Prostate gland (tissue), 2 donors: ENCODE measurements around the gene PSMD3. TPM values are rescaled to one million over a fixed set of nuclear protein-coding genes. Genes with fewer than 3 reads are reported as not detected.

Experiments
- DNase-seq: peaks from one replicate; pipeline ENCODE4 v3.0.0-alpha.2; 2019; ENCODE audit warnings: low spot score
- H3K27ac ChIP-seq, 2 donors: fragments of 200-600 bp; sonication (generic); 2 replicates each; pipeline ENCODE4 v1.5.1; 2017 to 2019
- H3K27me3 ChIP-seq: fragments of 200-600 bp; sonication (generic); replicated peaks from 2 replicates; pipeline ENCODE4 v1.5.1; 2019; ENCODE audit not compliant: insufficient read depth
- H3K36me3 ChIP-seq, 2 donors: fragments of 200-600 bp; sonication (generic); 1 replicate in 1 of 2; 2 replicates in 1 of 2; pipeline versions ENCODE4 v1.5.1 to v1.8.1; 2017 to 2019
- H3K4me1 ChIP-seq: fragments of 200-600 bp; sonication (generic); replicated peaks from 2 replicates; pipeline ENCODE4 v1.5.1; 2019
- H3K4me3 ChIP-seq, 2 donors: fragments of 200-600 bp; sonication (generic); 2 replicates each; pipeline ENCODE4 v1.5.1; 2017 to 2019
- H3K9me3 ChIP-seq: fragments of 200-600 bp; sonication (generic); 2 replicates; pipeline ENCODE4 v1.5.1; 2017
- CTCF ChIP-seq, 4 experiments: fragments of 200-600 bp in 2 of 4; fragments of 450-650 bp in 2 of 4; sonication (generic) in 2 of 4; IDR thresholded peaks; 1 replicate in 3 of 4; 2 replicates in 1 of 4; pipeline ENCODE4 v1.5.1; 2016 to 2019; ENCODE audit warnings: antibody characterized with exemption in 4 of 4, mild to moderate bottlenecking in 2 of 4, moderate library complexity in 2 of 4
- POLR2A ChIP-seq: fragments of 450-650 bp; IDR thresholded peaks from one replicate; pipeline ENCODE4 v1.6.1; 2016; ENCODE audit warnings: antibody characterized with exemption, mild to moderate bottlenecking
- POLR2AphosphoS5 ChIP-seq: sonication (generic); formaldehyde crosslinking; IDR thresholded peaks from one replicate; pipeline ENCODE4 v1.6.1; 2017; ENCODE audit warnings: antibody characterized with exemption
- WGBS: methylation state at CpG from one replicate; pipeline ENCODE4 v1.1.5; 2018; 5-methylcytosine and 5-hydroxymethylcytosine counted together
- intact Hi-C: fragments of 100-400 bp; cut with DNase I; formaldehyde crosslinking; loops from one replicate; pipeline ENCODE4 v1.14.2; 2022
- total RNA-seq, 2 donors: library from RNA; depleted of rRNA; stranded (reverse); fragments of >200 nt; gene quantifications; one replicate each; pipeline ENCODE4 v1.1.0, GENCODE V29; 2016

The PSMD3 gene
- total RNA-seq, 2 donors from 2014 or later = 96.4 to 116 TPM

GRCh38 chr17:39951924-39952679 is 28.5 kb upstream of the PSMD3 start:
- Histone ChIP-seq H3K4me1 (no peaks in the 10 kb centered on the region), H3K9me3 (no peaks in the 10 kb centered on the region), H3K36me3 (no peaks in the 10 kb centered on the region), H3K27ac (peak overlapping the region; percentile 16 to 61), H3K4me3 (peak overlapping the region; percentile 4 to 30), H3K27me3 (no peaks in the 10 kb centered on the region)
- WGBS = 63% methylated on average over 22 of the region's 22 CpGs
- TF ChIP-seq POLR2A (no peak), CTCF (IDR thresholded peaks at IDR 0.05) (no peak), POLR2AphosphoS5 (no peak)
- no peak for DNase-seq
- intact Hi-C loops = no loop called here

GRCh38 chr17:39952680-39953470 is 27.7 kb upstream of the PSMD3 start:
- Histone ChIP-seq H3K36me3 (no peaks in the 10 kb centered on the region), H3K4me1 (no peaks in the 10 kb centered on the region), H3K27me3 (no peaks in the 10 kb centered on the region), H3K4me3 (peak overlapping the region; percentile 15 to 31), H3K9me3 (no peaks in the 10 kb centered on the region), H3K27ac (peak overlapping the region; percentile 49 to 61)
- WGBS = 1% methylated on average over 41 of the region's 55 CpGs
- TF ChIP-seq CTCF (IDR thresholded peaks at IDR 0.05) = no peak
- peak; percentile 49 for TF ChIP-seq POLR2A
- DNase-seq = peak; percentile 97
- intact Hi-C loops = no loop called here

GRCh38 chr17:39953471-39953888 is 27.1 kb upstream of the PSMD3 start:
- whole genome bisulfite sequencing = 28% methylated on average over 6 of the region's 9 CpGs
- peak overlapping the region; percentile 47 to 49 for H3K27ac ChIP-seq
- H3K4me3 ChIP-seq = peak overlapping the region; percentile 15 to 31
- no peaks in the 10 kb centered on the region for H3K36me3 ChIP-seq
- no peaks in the 10 kb centered on the region for H3K27me3 ChIP-seq
- no peak for DNase-seq
- TF ChIP-seq POLR2AphosphoS5 (no peak), POLR2A (no peak), CTCF (IDR thresholded peaks at IDR 0.05) (no peak)
- no peaks in the 10 kb centered on the region for H3K9me3 ChIP-seq
- intact Hi-C loops = no loop called here
- H3K4me1 ChIP-seq = no peaks in the 10 kb centered on the region

- Histone ChIP-seq H3K4me1 (no peaks in the 10 kb centered on the region), H3K4me3 (no peak overlapping the region), H3K27ac (no peak overlapping the region), H3K36me3 (no peaks in the 10 kb centered on the region), H3K27me3 (no peaks in the 10 kb centered on the region), H3K9me3 (no peaks in the 10 kb centered on the region)
- no peak for DNase-seq
- WGBS = 58% methylated on average over 4 of the region's 4 CpGs
- intact Hi-C loops = no loop called here
- no peak for TF ChIP-seq POLR2AphosphoS5
- no peak for TF ChIP-seq POLR2A
- TF ChIP-seq CTCF (IDR thresholded peaks at IDR 0.05) = no peak
These were observed 25.7 kb upstream of the PSMD3 start for GRCh38 chr17:39954876-39955275.
